B cell (primary cell): Measurements from ENCODE around the gene LTB4R. TPM values are rescaled to one million over a fixed set of nuclear protein-coding genes. Genes with fewer than 3 reads are reported as not detected.

Experiments
- ATAC-seq: fragments of 200-7000 bp; cut with Tn5 transposase; one replicate; pipeline ENCODE4 v1.10.0; 2021; ENCODE audit warnings: low read depth, mild to moderate bottlenecking, moderate number of reproducible peaks, moderate library complexity
- CTCF ChIA-PET: fragments of 350-600 bp; sonication (Branson Sonifier 250); formaldehyde crosslinking; loops from one replicate; lab custom pipeline; 2021; ENCODE audit warnings: antibody characterized with exemption, inconsistent platforms; lab: Charles Lee
- POLR2A ChIA-PET: fragments of 350-600 bp; sonication (Branson Sonifier 250); formaldehyde crosslinking; loops from one replicate; lab custom pipeline; 2021; ENCODE audit warnings: antibody characterized with exemption; lab: Charles Lee
- DNase-seq: peaks from one replicate; pipeline ENCODE4 v3.0.0; 2013
- H2AFZ ChIP-seq: 2 replicates; pipeline ENCODE4 v1.6.1; 2012; ENCODE audit warnings: mild to moderate bottlenecking, low read depth, low read length; ENCODE audit not compliant: insufficient read depth, poor library complexity, severe bottlenecking
- H3K27ac ChIP-seq, 2 donors: 1 replicate in 1 of 2; 2 replicates in 1 of 2; pipeline ENCODE4 v1.5.1; 2012 to 2013; ENCODE audit warnings: low read length in 2 of 2, mild to moderate bottlenecking in 2 of 2, moderate library complexity in 1 of 2
- H3K27me3 ChIP-seq, 4 experiments: fragments of 200-600 bp in 1 of 4; sonication (generic) in 1 of 4; replicated peaks in 1 of 4; 1 replicate in 2 of 4; 2 replicates in 2 of 4; pipeline versions ENCODE4 v1.6.1 to v1.7.0; 2013 to 2016; ENCODE audit warnings: low read length in 3 of 4, mild to moderate bottlenecking in 2 of 4, mixed read lengths in 1 of 4, moderate library complexity in 1 of 4; ENCODE audit not compliant: insufficient read depth in 4 of 4, control insufficient read depth in 3 of 4; ENCODE audit errors: control extremely low read depth in 1 of 4
- H3K36me3 ChIP-seq, 2 experiments: replicated peaks in 1 of 2; 1 replicate in 1 of 2; 2 replicates in 1 of 2; pipeline versions ENCODE4 v1.6.1 to v1.7.1; 2013; ENCODE audit warnings: low read length in 1 of 2; ENCODE audit not compliant: insufficient read depth in 2 of 2, control insufficient read depth in 1 of 2; ENCODE audit errors: control extremely low read depth in 1 of 2, extremely low read depth in 1 of 2
- H3K4me1 ChIP-seq, 2 donors: fragments of 200-600 bp in 1 of 2; sonication (generic) in 1 of 2; 1 replicate in 1 of 2; 2 replicates in 1 of 2; pipeline versions ENCODE4 v1.5.1 to v1.6.1; 2013 to 2017; ENCODE audit warnings: low read length in 2 of 2; ENCODE audit not compliant: control insufficient read depth in 2 of 2, insufficient read depth in 2 of 2
- H3K4me2 ChIP-seq: replicated peaks from 2 replicates; pipeline ENCODE3; 2012; ENCODE audit warnings: mild to moderate bottlenecking, low read depth, low read length; ENCODE audit not compliant: poor library complexity, severe bottlenecking
- H3K4me3 ChIP-seq, 5 experiments: fragments of 200-600 bp in 1 of 5; sonication (generic) in 1 of 5; 1 replicate in 3 of 5; 2 replicates in 2 of 5; pipeline versions ENCODE4 v1.5.1 to v1.7.0; 2011 to 2016; ENCODE audit warnings: low read length in 4 of 5, mild to moderate bottlenecking in 4 of 5, low read depth in 2 of 5, control low read depth in 1 of 5, moderate library complexity in 1 of 5; ENCODE audit not compliant: insufficient read depth in 1 of 5; ENCODE audit errors: control extremely low read depth in 1 of 5, extremely low read depth in 1 of 5
- H3K79me2 ChIP-seq: fragments of 200-600 bp; sonication (generic); one replicate; pipeline ENCODE4 v1.6.0; 2016; ENCODE audit warnings: low read length; ENCODE audit not compliant: control insufficient read depth, insufficient read depth
- H3K9ac ChIP-seq: fragments of 200-600 bp; sonication (generic); 2 replicates; pipeline ENCODE4 v1.6.1; 2017; ENCODE audit warnings: mild to moderate bottlenecking, low read length, moderate library complexity
- H3K9me3 ChIP-seq, 3 donors: one replicate each; pipeline versions ENCODE4 v1.6.1 to v1.7.1; 2013; ENCODE audit warnings: low read length in 2 of 3; ENCODE audit not compliant: control insufficient read depth in 2 of 3, insufficient read depth in 1 of 3; ENCODE audit errors: control extremely low read depth in 1 of 3
- H4K20me1 ChIP-seq: 2 replicates; pipeline ENCODE4 v1.6.0; 2012; ENCODE audit warnings: mild to moderate bottlenecking, low read length; ENCODE audit not compliant: insufficient read depth, control insufficient read depth, poor library complexity, severe bottlenecking
- H3K27ac Mint-ChIP-seq: one replicate; pipeline ENCODE4 v1.8.0; 2021; ENCODE audit warnings: mixed read lengths
- H3K27me3 Mint-ChIP-seq: one replicate; pipeline ENCODE4 v1.8.0; 2021; ENCODE audit warnings: mixed read lengths
- H3K4me1 Mint-ChIP-seq: one replicate; pipeline ENCODE4 v1.8.0; 2021; ENCODE audit warnings: mixed read lengths
- H3K4me3 Mint-ChIP-seq: one replicate; pipeline ENCODE4 v1.8.0; 2021; ENCODE audit warnings: mixed read lengths
- H3K9me3 Mint-ChIP-seq: one replicate; pipeline ENCODE4 v1.8.0; 2022; ENCODE audit warnings: mixed read lengths; ENCODE audit not compliant: insufficient read depth
- EZH2 ChIP-seq: IDR thresholded peaks from 2 replicates; pipeline ENCODE4 v1.6.1; 2012; ENCODE audit warnings: borderline replicate concordance, low read depth, mild to moderate bottlenecking, moderate library complexity, low read length; ENCODE audit not compliant: insufficient read depth, poor library complexity, severe bottlenecking
- WGBS: methylation state at CpG from one replicate; pipeline ENCODE4 v1.1.5; 2013; ENCODE audit warnings: missing lambda C conversion rate; ENCODE audit not compliant: insufficient coverage; 5-methylcytosine and 5-hydroxymethylcytosine counted together
- intact Hi-C: fragments of 100-400 bp; cut with micrococcal nuclease; formaldehyde crosslinking; loops from one replicate; pipeline ENCODE4 v1.10.0; 2022
- polyA plus RNA-seq: library from polyadenylated mRNA; depleted of rRNA; stranded (reverse); fragments of >200 nt; gene quantifications from 2 replicates; pipeline ENCODE4 v1.2.3, GENCODE V29; 2012
- total RNA-seq, 2 donors: library from RNA; stranded (reverse); fragments of 120-200 nt in 1 of 2; gene quantifications; 1 replicate in 1 of 2; 2 replicates in 1 of 2; pipeline versions ENCODE4 v1.2.3 to v1.2.4, GENCODE V29; 2013 to 2022
- TF ChIP-seq, protein P1 (sequence below): fragments of 200-600 bp; IDR thresholded peaks from one replicate; pipeline ENCODE4 v1.8.0; 2022; ENCODE audit warnings: antibody characterized with exemption, mild to moderate bottlenecking

The LTB4R gene
- total and polyA plus RNA-seq, 2 donors (not counting 1 experiment from before 2014, with no cell fraction given) = 8.8 to 19.1 TPM

DNA sequence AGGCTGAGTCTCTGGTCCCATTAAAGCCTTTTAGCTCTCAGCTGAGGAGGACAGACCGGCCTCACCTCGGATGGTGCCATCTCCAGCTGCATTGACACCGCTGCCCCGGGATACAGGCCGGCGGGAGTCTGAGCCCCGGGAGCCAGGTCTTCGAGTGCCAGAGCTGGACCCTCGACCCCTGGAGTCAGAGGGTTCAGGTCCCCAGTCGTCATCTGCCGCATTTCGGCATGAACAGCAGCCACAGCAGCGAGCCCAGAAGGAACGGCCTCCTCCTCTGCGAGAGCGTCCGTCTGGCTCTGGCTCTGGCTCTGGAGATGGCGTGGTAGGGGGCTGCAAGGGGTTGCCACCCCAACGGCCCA, 49.4 kb upstream of the LTB4R start:
- CTCF ChIA-PET = interaction anchor here (0.7 to 0.9 kb wide), 3 partner anchors 9 to 31 kb away, joined by 3 read pairs; partner anchors contain the start of gene RABGGTA
- Histone ChIP-seq H3K27me3 (no peaks in the 10 kb centered on the region), H3K4me3 (no peak overlapping the region), H3K4me1 (no peaks in the 10 kb centered on the region), H2AFZ (no peak overlapping the region), H3K9me3 (no peaks in the 10 kb centered on the region), H3K79me2 (no peaks in the 10 kb centered on the region), H3K36me3 (peaks cover 0 to 15% of the 10 kb centered on the region in 2 experiments), H3K4me2 (no peak overlapping the region), H3K27ac (no peak overlapping the region), H3K9ac (no peak overlapping the region), H4K20me1 (no peaks in the 10 kb centered on the region)
- no peaks in the 10 kb centered on the region for H3K4me1 Mint-ChIP-seq
- no peaks in the 10 kb centered on the region for H3K9me3 Mint-ChIP-seq
- H3K27me3 Mint-ChIP-seq = no peaks in the 10 kb centered on the region
- ATAC-seq (no peak), DNase-seq (no peak)
- H3K4me3 Mint-ChIP-seq = no peak overlapping the region
- intact Hi-C loops = no loop called here
- no peak for TF ChIP-seq EZH2
- TF ChIP-seq, protein P1, sequence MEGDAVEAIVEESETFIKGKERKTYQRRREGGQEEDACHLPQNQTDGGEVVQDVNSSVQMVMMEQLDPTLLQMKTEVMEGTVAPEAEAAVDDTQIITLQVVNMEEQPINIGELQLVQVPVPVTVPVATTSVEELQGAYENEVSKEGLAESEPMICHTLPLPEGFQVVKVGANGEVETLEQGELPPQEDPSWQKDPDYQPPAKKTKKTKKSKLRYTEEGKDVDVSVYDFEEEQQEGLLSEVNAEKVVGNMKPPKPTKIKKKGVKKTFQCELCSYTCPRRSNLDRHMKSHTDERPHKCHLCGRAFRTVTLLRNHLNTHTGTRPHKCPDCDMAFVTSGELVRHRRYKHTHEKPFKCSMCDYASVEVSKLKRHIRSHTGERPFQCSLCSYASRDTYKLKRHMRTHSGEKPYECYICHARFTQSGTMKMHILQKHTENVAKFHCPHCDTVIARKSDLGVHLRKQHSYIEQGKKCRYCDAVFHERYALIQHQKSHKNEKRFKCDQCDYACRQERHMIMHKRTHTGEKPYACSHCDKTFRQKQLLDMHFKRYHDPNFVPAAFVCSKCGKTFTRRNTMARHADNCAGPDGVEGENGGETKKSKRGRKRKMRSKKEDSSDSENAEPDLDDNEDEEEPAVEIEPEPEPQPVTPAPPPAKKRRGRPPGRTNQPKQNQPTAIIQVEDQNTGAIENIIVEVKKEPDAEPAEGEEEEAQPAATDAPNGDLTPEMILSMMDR = no peak
- WGBS = 95% methylated on average over 16 of the region's 19 CpGs
- H3K27ac Mint-ChIP-seq = no peak overlapping the region
- POLR2A ChIA-PET = no interaction called here

DNA sequence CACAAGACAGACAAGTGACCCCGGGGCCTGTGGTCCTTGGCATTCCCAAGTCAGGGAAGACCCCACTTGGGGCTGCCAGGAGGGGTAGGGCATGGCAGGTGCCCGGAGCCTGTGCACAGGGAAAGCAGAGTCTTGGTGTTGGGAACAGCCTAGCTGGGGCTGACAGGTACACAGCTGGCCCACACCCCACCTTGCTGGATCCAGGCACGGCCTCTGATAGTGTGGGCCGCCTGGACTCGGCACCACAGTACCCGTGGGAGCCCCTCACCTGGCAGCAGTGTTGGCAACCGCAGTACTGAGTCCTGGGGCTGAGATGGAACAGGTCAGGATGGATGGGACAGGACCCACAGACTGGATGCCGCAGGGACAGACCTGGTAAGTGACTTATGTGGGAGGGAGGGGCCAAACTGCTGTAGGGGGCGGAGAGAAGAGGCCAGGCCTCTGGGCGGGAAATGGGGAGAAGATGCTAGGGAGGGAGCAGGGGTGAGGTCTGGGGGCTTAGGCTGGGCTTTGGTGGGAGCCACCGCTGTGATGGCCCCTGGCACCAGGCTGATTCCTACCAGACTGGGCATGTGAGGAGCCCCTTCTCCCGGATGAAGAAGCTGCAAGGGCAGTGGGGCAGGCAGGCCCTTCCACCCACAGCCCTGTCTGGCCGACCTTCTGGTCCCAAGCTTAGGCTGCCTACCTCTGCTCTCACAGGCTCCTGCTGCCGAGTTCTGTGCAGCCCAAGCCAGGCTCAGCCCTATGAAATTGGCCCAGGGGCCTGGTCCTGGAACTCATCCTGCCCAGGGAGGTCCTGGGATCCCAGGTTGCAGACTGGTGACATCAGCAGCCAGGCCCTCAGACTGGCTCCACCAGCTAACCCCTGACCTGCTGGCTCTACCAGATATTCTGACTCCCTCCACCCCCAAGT, 48.2 kb upstream of the LTB4R start, which contains the start of gene TGM1:
Gene TGM1 (minus strand): TSS at position 357 of the 913 bp plus-strand sequence. CDS start 825 bp downstream, outside the sequence.
- intact Hi-C loops = no loop called here
- CTCF ChIA-PET = interaction anchor here (0.6 to 1.0 kb wide), 3 partner anchors 10 to 34 kb away, joined by 3 to 5 read pairs (median 3); no protein-coding TSS in a partner anchor

More for the DNA sequence above, 48.2 kb upstream of the LTB4R start, which contains the start of gene TGM1:
- H3K9ac ChIP-seq = no peak within 1 kb of the TSS
- no peak for ATAC-seq
- Mint-ChIP-seq H3K9me3 (no peaks in the 10 kb centered on the region), H3K27me3 (no peaks in the 10 kb centered on the region), H3K4me1 (no peaks in the 10 kb centered on the region), H3K27ac (no peak within 1 kb of the TSS), H3K4me3 (no peak within 1 kb of the TSS)
- no peaks in the 10 kb centered on the region for H3K79me2 ChIP-seq
- 94% methylated on average over 12 of the region's 14 CpGs for WGBS
- no peak for DNase-seq
- TF ChIP-seq, protein P1 = no peak
- TF ChIP-seq EZH2 = no peak
- no peak within 1 kb of the TSS for H3K27ac ChIP-seq
- H3K4me2 ChIP-seq = no peak within 1 kb of the TSS
- peaks cover 0 to 25% of the 10 kb centered on the region in 2 experiments for H3K36me3 ChIP-seq
- H2AFZ ChIP-seq = no peak within 1 kb of the TSS
- no peak within 1 kb of the TSS for H3K4me3 ChIP-seq
- H3K27me3 ChIP-seq = no peaks in the 10 kb centered on the region
- H3K9me3 ChIP-seq = no peaks in the 10 kb centered on the region
- POLR2A ChIA-PET = no interaction called here
- no peaks in the 10 kb centered on the region for H3K4me1 ChIP-seq
- no peaks in the 10 kb centered on the region for H4K20me1 ChIP-seq
